GM21619 (cell line): Measurements from ENCODE around the gene RUNX2.

Source experiments
- ATAC-seq: cut with Tn5 transposase; IDR thresholded peaks from one replicate; pipeline ENCODE4 v1.9.1; 2021; ENCODE audit not compliant: unreplicated experiment

The RUNX2 gene

GRCh38 chr6:45431317-45432065 is 103.4 kb downstream of the RUNX2 start:
- no peak for ATAC-seq

- ATAC-seq = no peak
Observed at GRCh38 chr6:45432977-45433376, 104.8 kb downstream of the RUNX2 start.

- no peak for ATAC-seq
Observed at GRCh38 chr6:45433533-45434380, 105.6 kb downstream of the RUNX2 start.

- ATAC-seq = no peak
Observed at GRCh38 chr6:45434381-45434700, 106.2 kb downstream of the RUNX2 start.

- no peak for ATAC-seq
Observed at GRCh38 chr6:45436544-45437438, 108.7 kb downstream of the RUNX2 start.

- ATAC-seq = no peak
Observed at GRCh38 chr6:45437439-45437815, 109.3 kb downstream of the RUNX2 start.

GRCh38 chr6:45438151-45438550 is 110.0 kb downstream of the RUNX2 start:
- ATAC-seq = no peak

GRCh38 chr6:45438849-45439406 is 110.8 kb downstream of the RUNX2 start:
- ATAC-seq = no peak

GRCh38 chr6:45439459-45439858 is 111.3 kb downstream of the RUNX2 start:
- no peak for ATAC-seq

GRCh38 chr6:45439861-45440388 is 111.8 kb downstream of the RUNX2 start:
- no peak for ATAC-seq

- ATAC-seq = no peak
Observed at GRCh38 chr6:45441851-45442453, 113.8 kb downstream of the RUNX2 start.

- no peak for ATAC-seq
Observed at GRCh38 chr6:45442716-45443115, 114.6 kb downstream of the RUNX2 start.

GRCh38 chr6:45445364-45445748 is 117.2 kb downstream of the RUNX2 start:
- no peak for ATAC-seq

GRCh38 chr6:45445749-45446549 is 117.8 kb downstream of the RUNX2 start:
- ATAC-seq = no peak

GRCh38 chr6:45447005-45447404 is 118.9 kb downstream of the RUNX2 start:
- ATAC-seq = no peak

GRCh38 chr6:45447716-45448115 is 119.6 kb downstream of the RUNX2 start:
- ATAC-seq = no peak

- no peak for ATAC-seq
Observed at GRCh38 chr6:45448417-45449389, 120.6 kb downstream of the RUNX2 start.

GRCh38 chr6:45450132-45450531 is 122.0 kb downstream of the RUNX2 start:
- ATAC-seq = no peak

- no peak for ATAC-seq
Observed at GRCh38 chr6:45450831-45451230, 122.7 kb downstream of the RUNX2 start.
